Coronary artery (tissue), 2 donors: ENCODE results near the gene PRF1.

Experiments
- DNase-seq: peaks from one replicate; pipeline ENCODE4 v3.0.0-alpha.2; 2017; ENCODE audit warnings: low spot score
- H3K27ac ChIP-seq, 2 donors: fragments of 200-600 bp; sonication (generic); one replicate each; pipeline ENCODE4 v1.5.1; 2016 to 2019
- H3K4me3 ChIP-seq: fragments of 200-600 bp; sonication (generic); 2 replicates; pipeline ENCODE4 v1.5.1; 2016; ENCODE audit warnings: mild to moderate bottlenecking, moderate library complexity
- TF ChIP-seq, protein P1 (sequence below): fragments of 200-600 bp; sonication (generic); IDR thresholded peaks from one replicate; pipeline ENCODE4 v1.5.1; 2019; ENCODE audit warnings: antibody characterized with exemption

Gene PRF1

DNA sequence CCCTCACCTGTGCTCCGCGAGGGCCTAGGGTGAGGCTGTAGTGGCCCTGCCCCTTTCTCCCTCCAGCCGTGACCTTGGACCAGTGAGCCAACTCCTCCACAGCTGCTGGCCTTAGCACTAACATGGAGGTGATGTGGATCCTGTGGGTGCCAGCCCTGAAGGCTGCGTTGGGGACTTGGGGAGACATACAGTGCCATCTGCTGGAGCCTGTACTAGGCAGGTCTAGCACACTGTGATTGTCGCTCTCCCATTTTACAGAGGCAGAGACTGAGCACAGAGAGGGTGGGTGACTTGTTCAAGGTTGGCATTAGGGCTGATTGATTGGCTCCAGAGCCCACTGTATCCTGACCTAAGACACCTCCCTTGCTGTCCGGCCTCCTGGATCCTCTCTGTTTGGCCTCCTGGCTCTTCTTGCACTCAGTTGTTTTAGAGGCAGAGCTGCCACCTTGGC lies 37.6 kb downstream of the PRF1 start:
- no peak for DNase-seq
- TF ChIP-seq, protein P1, sequence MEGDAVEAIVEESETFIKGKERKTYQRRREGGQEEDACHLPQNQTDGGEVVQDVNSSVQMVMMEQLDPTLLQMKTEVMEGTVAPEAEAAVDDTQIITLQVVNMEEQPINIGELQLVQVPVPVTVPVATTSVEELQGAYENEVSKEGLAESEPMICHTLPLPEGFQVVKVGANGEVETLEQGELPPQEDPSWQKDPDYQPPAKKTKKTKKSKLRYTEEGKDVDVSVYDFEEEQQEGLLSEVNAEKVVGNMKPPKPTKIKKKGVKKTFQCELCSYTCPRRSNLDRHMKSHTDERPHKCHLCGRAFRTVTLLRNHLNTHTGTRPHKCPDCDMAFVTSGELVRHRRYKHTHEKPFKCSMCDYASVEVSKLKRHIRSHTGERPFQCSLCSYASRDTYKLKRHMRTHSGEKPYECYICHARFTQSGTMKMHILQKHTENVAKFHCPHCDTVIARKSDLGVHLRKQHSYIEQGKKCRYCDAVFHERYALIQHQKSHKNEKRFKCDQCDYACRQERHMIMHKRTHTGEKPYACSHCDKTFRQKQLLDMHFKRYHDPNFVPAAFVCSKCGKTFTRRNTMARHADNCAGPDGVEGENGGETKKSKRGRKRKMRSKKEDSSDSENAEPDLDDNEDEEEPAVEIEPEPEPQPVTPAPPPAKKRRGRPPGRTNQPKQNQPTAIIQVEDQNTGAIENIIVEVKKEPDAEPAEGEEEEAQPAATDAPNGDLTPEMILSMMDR: no peak
- no peak overlapping the region for H3K27ac ChIP-seq
- no peak overlapping the region for H3K4me3 ChIP-seq

DNA sequence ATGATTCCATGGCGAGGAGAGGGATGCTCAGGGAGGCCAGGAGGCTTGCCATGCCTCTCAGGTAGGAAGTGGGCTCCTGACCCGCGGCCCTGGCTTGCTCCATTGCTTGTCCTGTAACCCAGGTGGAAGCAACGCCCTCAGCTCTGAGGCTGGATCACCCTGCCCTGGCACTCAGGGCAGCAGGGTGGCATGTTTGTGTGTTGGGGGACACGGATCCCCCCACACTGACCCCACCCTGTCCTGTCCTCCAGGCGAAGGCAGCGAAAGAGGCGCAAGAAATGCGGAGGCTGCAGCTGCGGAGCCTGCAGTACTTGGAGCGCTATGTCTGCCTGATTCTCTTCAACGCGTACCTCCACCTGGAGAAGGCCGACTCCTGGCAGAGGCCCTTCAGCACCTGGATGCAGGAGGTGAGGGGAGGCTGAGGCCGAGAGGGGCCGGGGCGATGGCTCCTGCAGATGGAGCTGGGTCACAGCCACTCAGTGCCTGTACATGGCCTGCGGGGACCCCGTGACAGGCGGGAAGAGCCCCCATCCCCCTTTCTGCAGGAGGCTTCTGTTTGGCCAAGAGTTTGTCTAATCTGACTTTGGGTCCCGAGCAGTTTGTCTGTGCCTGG lies 38.3 kb downstream of the PRF1 start:
- DNase-seq: no peak
- no peak overlapping the region for H3K27ac ChIP-seq
- H3K4me3 ChIP-seq: no peak overlapping the region
- TF ChIP-seq, protein P1: no peak

DNA sequence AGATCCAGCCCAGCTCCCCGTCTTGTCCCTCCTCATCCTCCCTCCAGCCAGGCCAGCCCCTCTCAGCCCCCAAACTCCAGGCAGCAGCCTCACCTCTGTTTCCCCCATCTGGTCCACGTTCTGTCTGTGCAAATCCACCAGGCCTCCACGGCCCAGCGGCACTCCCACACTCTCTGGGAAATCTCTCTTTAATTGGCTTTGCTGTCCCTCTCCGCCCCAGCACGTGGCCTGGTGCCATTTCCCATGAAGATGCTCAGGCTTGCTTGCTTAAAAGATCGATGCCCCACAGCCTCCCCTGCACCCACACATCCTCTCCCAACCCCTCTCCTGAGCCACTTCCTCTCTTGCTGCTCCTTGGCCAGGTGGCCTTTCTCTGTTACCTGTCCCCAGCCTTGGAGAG lies 39.3 kb downstream of the PRF1 start:
- Histone ChIP-seq H3K4me3 (no peak overlapping the region), H3K27ac (no peak overlapping the region)
- no peak for DNase-seq
- TF ChIP-seq, protein P1: no peak

DNA sequence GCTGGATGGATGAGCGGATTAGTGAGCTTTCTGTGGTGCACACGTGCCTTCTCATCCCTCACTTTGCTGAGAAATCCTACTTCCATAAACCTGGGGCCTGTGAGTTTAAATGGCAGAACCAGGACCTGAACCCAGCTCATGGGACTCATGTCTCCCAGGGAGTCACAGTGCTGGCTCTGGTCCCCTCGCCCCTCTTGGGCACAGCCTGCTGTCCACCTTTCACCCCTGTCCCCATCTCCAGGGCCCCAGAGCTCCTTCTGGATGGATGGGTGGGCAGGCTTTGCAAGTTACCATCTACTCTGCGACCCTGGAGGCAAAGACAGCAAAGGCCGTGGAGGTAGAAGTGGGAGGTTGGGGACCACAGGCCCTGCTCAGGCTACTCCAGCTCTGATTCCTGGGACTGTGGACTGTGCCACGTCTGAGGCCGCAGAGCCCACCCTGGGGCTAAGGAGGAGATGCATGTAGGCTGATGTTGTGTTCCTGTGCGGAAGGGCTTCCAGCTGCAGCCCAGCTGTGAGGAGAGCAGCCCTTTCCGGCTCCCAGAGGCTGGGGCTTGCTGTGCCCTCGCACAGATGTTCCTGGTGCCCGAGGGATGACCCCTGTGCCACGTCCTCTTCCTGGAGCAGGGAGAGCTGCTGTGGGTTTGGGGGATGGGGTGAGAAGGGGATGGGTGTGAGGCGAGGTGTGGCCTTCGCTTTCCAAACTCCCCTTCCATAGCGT lies 40.3 kb downstream of the PRF1 start:
- TF ChIP-seq, protein P1: no peak
- H3K27ac ChIP-seq: no peak overlapping the region
- DNase-seq: no peak
- no peak overlapping the region for H3K4me3 ChIP-seq

DNA sequence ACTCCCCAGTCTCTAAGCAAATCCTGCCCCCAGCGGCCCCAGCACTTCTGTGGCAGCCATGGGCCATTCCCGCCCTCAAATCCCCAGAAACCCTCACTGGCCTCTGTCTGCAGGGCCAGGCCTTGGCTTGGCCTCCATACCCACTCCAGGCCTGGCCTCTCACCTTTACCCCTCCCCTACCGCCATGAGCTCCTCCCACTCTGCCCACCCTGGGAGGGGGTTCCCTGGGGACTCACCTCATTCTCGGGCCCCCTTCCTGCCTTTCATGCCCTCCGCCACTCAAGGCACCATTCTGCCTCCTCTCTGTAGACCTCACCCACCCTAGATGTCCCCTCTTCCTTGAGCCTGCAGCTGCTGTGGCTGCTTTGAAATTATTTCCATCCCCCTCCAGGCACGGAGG lies 41.0 kb downstream of the PRF1 start:
- TF ChIP-seq, protein P1: no peak
- Histone ChIP-seq H3K27ac (no peak overlapping the region), H3K4me3 (no peak overlapping the region)
- DNase-seq: no peak

DNA sequence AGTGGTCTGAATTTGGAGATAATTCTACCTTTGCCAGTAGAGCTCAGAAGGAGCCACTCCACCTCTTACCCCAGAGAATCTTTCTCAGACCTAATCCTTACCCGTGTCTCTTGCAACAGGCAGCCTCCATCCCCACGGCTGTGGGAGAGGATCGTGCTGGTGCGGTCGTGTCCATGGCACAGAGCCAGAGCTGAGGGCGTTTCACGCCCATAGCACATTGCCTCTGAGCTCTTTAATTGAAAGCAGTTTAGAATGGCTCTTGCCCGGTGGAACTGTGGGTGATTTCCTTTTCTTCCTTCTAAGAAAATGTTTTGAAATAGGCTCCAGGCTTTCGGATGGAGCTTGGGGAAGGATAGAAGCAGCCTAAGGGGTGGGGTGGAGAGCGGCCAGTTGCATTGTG lies 41.5 kb downstream of the PRF1 start:
- H3K4me3 ChIP-seq: no peak overlapping the region
- no peak overlapping the region for H3K27ac ChIP-seq
- TF ChIP-seq, protein P1: no peak
- no peak for DNase-seq

DNA sequence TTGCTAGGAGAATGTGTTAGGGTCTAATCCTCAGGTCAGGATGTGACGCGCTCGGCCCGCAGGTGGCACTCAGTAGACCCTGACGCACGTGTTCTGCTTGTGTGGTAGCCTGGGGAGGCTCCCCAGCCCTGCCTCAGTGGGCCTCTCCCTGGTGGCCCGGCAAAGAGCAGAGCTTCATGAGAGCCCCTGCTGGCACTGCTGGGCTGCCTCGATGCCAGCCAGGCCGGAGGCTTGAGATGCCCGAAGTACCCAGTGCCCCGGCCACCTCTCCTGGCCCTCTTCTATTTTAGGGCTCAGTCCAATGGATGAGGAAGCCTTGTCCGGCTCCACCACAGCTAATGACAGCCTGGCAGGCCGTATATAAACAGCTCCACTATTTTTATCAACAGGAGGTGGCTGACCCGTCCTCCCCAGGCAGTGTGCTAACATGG lies 42.0 kb downstream of the PRF1 start:
- H3K27ac ChIP-seq: no peak overlapping the region

More for the DNA sequence above, 42.0 kb downstream of the PRF1 start:
- H3K4me3 ChIP-seq: no peak overlapping the region
- TF ChIP-seq, protein P1: no peak
- no peak for DNase-seq
